ENCODE data around the gene ZNF521.

DNA sequence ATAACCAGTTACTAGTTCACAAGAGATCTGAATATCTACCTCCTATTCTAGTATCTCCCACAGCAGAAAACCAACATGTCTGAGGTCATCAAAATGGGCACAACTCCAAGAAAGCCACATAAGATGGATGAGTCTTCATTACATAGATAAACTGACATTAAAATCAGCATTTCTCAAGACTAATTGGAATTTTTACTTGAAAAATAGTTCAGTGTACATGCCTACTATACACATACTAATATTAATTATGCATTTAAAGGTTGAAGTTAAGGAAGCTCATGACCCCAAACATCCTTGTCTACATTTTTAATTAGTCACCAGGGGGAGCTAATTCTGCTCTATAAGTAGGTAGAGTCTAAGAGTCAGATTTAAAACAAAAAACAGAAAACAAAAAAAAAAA, 41.9 kb downstream of the ZNF521 start:
- TF ChIP-seq, protein P1, sequence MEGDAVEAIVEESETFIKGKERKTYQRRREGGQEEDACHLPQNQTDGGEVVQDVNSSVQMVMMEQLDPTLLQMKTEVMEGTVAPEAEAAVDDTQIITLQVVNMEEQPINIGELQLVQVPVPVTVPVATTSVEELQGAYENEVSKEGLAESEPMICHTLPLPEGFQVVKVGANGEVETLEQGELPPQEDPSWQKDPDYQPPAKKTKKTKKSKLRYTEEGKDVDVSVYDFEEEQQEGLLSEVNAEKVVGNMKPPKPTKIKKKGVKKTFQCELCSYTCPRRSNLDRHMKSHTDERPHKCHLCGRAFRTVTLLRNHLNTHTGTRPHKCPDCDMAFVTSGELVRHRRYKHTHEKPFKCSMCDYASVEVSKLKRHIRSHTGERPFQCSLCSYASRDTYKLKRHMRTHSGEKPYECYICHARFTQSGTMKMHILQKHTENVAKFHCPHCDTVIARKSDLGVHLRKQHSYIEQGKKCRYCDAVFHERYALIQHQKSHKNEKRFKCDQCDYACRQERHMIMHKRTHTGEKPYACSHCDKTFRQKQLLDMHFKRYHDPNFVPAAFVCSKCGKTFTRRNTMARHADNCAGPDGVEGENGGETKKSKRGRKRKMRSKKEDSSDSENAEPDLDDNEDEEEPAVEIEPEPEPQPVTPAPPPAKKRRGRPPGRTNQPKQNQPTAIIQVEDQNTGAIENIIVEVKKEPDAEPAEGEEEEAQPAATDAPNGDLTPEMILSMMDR (IDR thresholded peaks at IDR 0.05; ENCODE audit: insufficient read depth, low read length, poor library complexity, severe bottlenecking): peak; percentile 71
- no peak for TF ChIP-seq EZH2phosphoT487 (conservative IDR thresholded peaks at IDR 0.05; ENCODE audit: low read length)

All from SU-DHL-6 (cell line).